Measurements from ENCODE around the gene TARS2. TPM values are rescaled to one million over a fixed set of nuclear protein-coding genes. Genes with fewer than 3 reads are reported as not detected.

The TARS2 gene
- total and polyA plus RNA-seq, 2 of the 13 experiments (the other 11 are each of a cell fraction or from before 2014, with no cell fraction given), result 21.3 to 22.8 TPM

GRCh38 chr1:150554086-150554452, 66.8 kb downstream of the TARS2 start:
- CTCF ChIA-PET (ENCODE audit: low intra/inter-chr PET ratio, low total read pairs), result no interaction called here
- no TSS peak for BruUV-seq (replicated peaks)
- Histone ChIP-seq H3K79me2 (ENCODE audit: insufficient read depth, low read length) (no peaks in the 10 kb centered on the region), H3K36me3 (replicated peaks in 1 of 2; ENCODE audit: control insufficient read depth in 1 of 2, insufficient read depth in 2 of 2, low read length in 2 of 2) (peaks cover 0 to 5% of the 10 kb centered on the region in 2 experiments; a peak in 2 of 5 replicates), H3K4me3 (replicated peaks in 1 of 3; ENCODE audit: insufficient read depth in 1 of 3, low read depth in 2 of 3, low read length in 3 of 3) (no peak overlapping the region), H3K9me3 (ENCODE audit: low read length) (no peaks in the 10 kb centered on the region), H3K27ac (ENCODE audit: extremely low read length, insufficient read depth, low read length) (no peak overlapping the region), H3K9ac (ENCODE audit: insufficient read depth, low read depth, low read length) (no peak overlapping the region), H3K27me3 (ENCODE audit: control insufficient read depth in 1 of 2, insufficient read depth in 2 of 2, low read length in 2 of 2) (no peaks in the 10 kb centered on the region; a peak in 1 of 5 replicates), H4K20me1 (ENCODE audit: insufficient read depth, low read length) (no peaks in the 10 kb centered on the region), H3K4me2 (ENCODE audit: low read depth, low read length) (no peak overlapping the region), H2AFZ (ENCODE audit: low read length) (no peak overlapping the region), H3K4me1 (ENCODE audit: insufficient read depth, low read length) (peaks cover 58% of the 10 kb centered on the region)
- ATAC-seq (no peak), DNase-seq (ENCODE audit: low spot score) (no peak), FAIRE-seq (no peak)
- in situ Hi-C loops (cut with HindIII; ENCODE audit: extremely low pct_ligation_motif_present, low pct_unique_long_range_greater_than_20kb), result loop anchor here (5.0 kb wide), 1 partner anchor 87 kb away; no protein-coding TSS in a partner anchor
- POLR2A ChIA-PET, result interaction anchor here (0.8 to 6.9 kb wide), 3 partner anchors 8 to 25 kb away, joined by 3 to 88 read pairs (median 3); partner anchors contain the start of gene MCL1
- TF ChIP-seq REXO4 (CRISPR knock-in tag; IDR thresholded peaks at IDR 0.05; ENCODE audit: borderline replicate concordance), result no peak
- no peak for TF ChIP-seq WIZ (CRISPR knock-in tag; IDR thresholded peaks at IDR 0.05)
- no peak for TF ChIP-seq THAP7 (CRISPR knock-in tag; IDR thresholded peaks at IDR 0.05)
- TF ChIP-seq ZNF687 (CRISPR knock-in tag; IDR thresholded peaks at IDR 0.05), result 0 out of 2 replicates have a peak, but pooled peaks have one; percentile 1
- WGBS (ENCODE audit: low lambda C conversion rate), result 99% methylated on average over 7 of the region's 8 CpGs
- intact Hi-C loops (cut with micrococcal nuclease; ENCODE audit: unreplicated experiment), result loop anchor here (10.0 kb wide), 1 partner anchor 299 kb away; the partner anchor contains the start of gene CA14
